Skin epidermis (tissue), 12 donors: ENCODE measurements around the gene DOCK4.
"Not testable (repeated sequence)": the region's sequence is repeated elsewhere in the genome, so short reads cannot be mapped to it uniquely, and the experiment has no call there.

Experiments
- H3K27ac ChIP-seq, 21 experiments: fragments of 200-600 bp; sonication (generic) in 11 of 21; one replicate each; pipeline ENCODE4 v1.5.0; 2020; ENCODE audit warnings: mild to moderate bottlenecking in 3 of 21, inconsistent platforms in 2 of 21, moderate library complexity in 2 of 21
- H3K4me3 ChIP-seq, 7 experiments: fragments of 200-600 bp; sonication (generic) in 2 of 7; one replicate each; pipeline ENCODE4 v1.5.0; 2020; ENCODE audit warnings: inconsistent platforms in 2 of 7, mild to moderate bottlenecking in 2 of 7, moderate library complexity in 1 of 7

DOCK4 gene

DNA sequence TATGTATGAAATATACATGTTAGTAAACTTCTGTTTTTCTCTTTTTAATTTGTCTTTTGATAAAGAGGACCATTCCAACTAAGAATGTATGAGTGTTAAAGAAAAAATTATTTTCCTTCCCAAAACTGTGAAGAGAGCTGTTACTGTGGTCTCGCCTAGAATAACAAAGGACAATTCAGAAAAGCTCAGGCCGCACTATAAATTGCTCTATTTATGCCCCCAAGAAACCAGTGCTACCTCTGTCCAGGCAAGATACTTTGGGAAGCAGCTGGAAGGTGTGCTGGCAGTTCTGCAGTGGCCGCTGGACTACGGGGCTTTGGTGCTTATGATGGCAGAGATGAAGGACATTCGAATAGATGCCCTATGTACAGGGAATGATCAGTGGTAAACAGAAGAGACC, 252.1 kb downstream of the DOCK4 start:
- Histone ChIP-seq H3K27ac (peak overlapping the region in 4 of 21 experiments; percentile 7 to 43 (median 22)), H3K4me3 (no peak overlapping the region)

DNA sequence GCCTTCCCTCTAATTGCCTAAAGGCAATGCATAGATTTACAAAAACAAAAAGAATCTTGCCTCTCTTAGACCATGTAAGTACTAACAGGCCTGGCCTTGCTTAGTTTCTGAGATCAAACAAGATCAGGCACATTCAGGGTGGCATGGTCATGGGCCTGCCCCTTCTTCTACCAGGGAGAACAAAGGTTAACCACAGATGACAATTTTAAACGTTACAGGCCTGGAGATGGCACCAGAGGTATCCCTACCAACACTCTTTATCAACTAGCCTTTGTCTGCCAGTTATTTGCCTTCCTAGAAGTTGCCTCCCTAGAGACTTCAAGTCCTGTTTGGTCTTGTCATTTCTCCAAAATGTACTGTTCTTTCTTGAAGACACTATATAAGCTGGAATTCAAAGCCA, 252.6 kb downstream of the DOCK4 start:
- H3K4me3 ChIP-seq: no peak overlapping the region
- peak overlapping the region in 4 of 21 experiments; percentile 2 to 44 (median 24) for H3K27ac ChIP-seq

GRCh38 chr7:111952783-111953182, 253.4 kb downstream of the DOCK4 start:
- H3K4me3 ChIP-seq: no peak overlapping the region
- peak overlapping the region in 1 of 21 experiments; percentile 35 for H3K27ac ChIP-seq

DNA sequence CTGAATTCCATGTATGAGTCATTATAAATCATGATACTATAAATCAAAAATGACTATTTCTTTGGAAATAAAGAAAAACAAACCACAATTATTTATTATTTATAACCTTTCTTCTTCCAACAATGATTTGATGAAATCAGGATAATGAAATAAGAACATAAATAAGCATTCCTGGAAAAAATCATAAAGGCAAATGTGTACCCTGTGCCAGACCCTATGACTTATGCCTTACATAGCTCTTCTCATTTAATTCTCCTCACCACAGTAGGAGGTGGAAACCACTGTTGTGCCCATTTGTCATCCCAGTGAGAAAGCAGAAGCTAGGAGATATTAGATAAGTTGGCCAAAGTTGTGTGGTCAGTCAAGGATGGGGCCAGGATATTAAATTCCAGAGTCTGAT, 255.1 kb downstream of the DOCK4 start:
- Histone ChIP-seq H3K4me3 (no peak overlapping the region), H3K27ac (no peak overlapping the region)

DNA sequence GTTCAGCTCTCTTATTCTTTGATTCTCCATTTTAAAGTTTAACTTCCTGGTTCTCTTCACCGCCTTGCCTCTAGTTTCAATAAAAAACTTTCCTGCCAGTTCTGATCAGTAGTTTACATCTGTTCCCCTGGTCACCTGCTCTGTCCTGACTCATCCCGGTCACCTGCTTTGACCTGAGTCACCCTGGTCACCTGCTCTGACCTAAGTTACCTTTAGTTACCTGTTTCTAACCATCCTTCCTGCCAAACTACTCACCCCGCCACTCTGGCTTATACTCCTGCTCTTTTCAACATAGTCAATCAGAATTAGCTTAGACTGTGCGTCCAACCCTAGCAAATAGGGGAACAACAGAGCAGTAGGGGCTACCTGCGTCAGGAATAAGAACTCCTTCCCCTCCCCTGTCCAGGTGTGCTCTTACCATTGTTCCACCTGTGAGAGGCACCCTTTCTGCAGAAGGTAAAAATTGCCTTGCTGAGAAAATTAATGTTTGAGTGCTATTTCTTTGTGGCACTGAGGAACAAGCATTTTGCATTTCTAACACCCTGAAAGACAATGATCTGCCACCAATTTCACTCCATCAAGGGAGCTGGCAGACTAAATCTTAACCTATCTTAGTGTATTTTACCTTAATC, 263.6 kb downstream of the DOCK4 start:
- Histone ChIP-seq H3K27ac (no peak overlapping the region), H3K4me3 (no peak overlapping the region)

DNA sequence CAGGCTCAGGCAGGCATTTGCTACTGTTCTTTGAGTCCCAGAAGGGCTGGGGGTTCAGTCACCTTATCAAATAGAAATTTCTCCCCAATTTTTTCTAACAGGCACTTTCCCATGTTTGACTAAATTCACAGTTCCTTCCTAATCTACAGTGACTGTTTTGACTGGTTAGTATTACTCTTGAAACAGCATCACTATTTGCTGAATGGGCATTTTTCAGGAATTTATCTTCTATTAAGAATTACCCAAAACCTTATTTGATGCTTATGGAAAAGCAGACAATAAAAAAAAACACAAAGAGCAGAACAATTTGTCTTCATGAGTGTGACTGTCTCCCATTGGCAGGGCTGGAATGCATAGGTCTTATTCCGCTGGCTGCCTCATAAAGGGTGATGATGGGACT, 269.0 kb downstream of the DOCK4 start:
- no peak overlapping the region for H3K4me3 ChIP-seq
- H3K27ac ChIP-seq: no peak overlapping the region

GRCh38 chr7:111933609-111934008, 272.6 kb downstream of the DOCK4 start:
- no peak overlapping the region for H3K27ac ChIP-seq
- no peak overlapping the region for H3K4me3 ChIP-seq

- H3K27ac ChIP-seq: peak overlapping the region in 3 of 21 experiments; percentile 7 to 23 (median 12)
- H3K4me3 ChIP-seq: no peak overlapping the region
Measured at GRCh38 chr7:111931958-111932357, 274.2 kb downstream of the DOCK4 start.

GRCh38 chr7:111931016-111931517, 275.1 kb downstream of the DOCK4 start:
- H3K27ac ChIP-seq: peak overlapping the region in 11 of 21 experiments; percentile 8 to 73 (median 41)
- no peak overlapping the region for H3K4me3 ChIP-seq

DNA sequence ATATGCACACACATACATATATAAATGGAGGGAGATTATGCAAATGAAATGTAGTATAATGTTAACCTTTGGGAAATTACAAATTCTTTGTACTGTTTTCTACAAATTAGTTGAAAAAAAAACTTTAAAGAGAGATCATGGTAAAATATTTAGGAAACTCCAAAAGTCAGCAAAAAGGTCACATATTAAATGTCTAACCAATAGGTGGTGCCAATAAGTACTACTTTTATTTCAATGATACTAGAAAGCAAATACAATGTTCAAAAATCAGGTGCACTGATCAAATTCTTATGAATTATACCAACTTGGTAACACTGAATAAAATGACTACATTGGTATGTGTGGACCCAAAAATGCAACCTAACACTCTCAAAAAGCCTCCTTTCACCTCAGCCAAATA, 276.9 kb downstream of the DOCK4 start:
- H3K4me3 ChIP-seq: no peak overlapping the region
- no peak overlapping the region for H3K27ac ChIP-seq

- H3K4me3 ChIP-seq: no peak overlapping the region
Measured at GRCh38 chr7:111927353-111928019, 278.7 kb downstream of the DOCK4 start.

DNA sequence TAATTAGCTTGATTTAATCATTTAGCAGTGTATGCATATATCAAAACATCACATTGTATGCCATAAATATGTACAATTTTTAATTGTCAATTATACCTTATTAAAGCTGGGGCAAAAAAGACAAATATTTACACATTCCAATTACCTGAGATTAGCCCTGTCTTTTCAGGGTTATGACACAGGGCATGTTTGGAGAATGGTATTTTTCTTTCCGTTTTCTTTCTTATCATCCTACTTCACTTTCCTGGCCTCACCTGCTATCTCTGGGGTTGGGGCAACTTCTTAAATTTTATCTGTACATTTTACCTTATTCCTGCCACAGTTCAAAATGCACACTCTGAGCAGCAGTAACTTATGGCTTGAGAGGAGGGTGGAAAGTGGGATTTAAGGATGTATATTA, 285.9 kb downstream of the DOCK4 start:
- Histone ChIP-seq H3K27ac (no peak overlapping the region), H3K4me3 (no peak overlapping the region)

More at GRCh38 chr7:111927353-111928019, 278.7 kb downstream of the DOCK4 start:
- no peak overlapping the region for H3K27ac ChIP-seq

GRCh38 chr7:111919631-111920179, 286.5 kb downstream of the DOCK4 start:
- no peak overlapping the region for H3K4me3 ChIP-seq
- H3K27ac ChIP-seq: no peak overlapping the region

DNA sequence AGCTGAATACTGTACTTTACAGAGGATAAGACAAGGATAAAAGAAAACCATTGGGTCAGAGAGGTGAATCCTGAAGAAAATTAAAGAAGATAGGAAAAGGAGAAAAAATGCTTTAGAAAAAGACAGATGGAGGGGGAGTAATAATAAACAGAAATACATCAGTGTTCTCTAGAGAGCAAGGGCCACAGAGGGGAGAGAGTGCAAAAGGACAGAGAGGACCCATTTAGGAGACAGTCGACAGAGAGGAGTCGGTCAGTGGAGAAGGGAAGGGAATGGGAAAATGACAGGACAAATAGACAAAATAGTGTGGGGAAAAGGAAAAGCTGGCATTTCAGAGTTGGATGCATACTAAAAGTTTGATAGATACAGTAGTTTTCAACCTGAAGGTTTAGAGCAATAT, 287.0 kb downstream of the DOCK4 start:
- H3K27ac ChIP-seq: no peak overlapping the region
- H3K4me3 ChIP-seq: no peak overlapping the region

DNA sequence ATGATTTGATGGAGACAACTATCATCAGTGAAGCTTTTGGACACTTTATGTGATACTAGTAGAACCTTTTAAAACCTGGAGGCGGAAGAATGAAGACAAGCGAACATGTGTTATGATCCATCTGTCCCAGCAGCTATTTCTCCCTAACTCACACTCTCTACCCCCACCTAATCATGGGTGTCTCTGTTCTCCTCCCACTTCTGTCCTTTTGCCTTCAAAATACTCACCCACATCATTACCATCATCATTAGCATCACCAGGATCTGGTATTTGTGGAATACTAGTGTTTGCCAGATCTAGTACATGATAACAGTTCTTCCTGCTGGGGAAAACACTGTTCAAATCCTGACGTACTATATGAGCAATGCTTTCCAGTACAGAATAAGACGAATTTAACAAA, 287.7 kb downstream of the DOCK4 start:
- H3K27ac ChIP-seq: no peak overlapping the region

GRCh38 chr7:111917404-111917803, 288.8 kb downstream of the DOCK4 start:
- not testable (repeated sequence) for H3K27ac ChIP-seq, H3K4me3 ChIP-seq

More for the DNA sequence above, 287.7 kb downstream of the DOCK4 start:
- no peak overlapping the region for H3K4me3 ChIP-seq

GRCh38 chr7:111914291-111914690, 291.9 kb downstream of the DOCK4 start:
- H3K27ac ChIP-seq: no peak overlapping the region
- no peak overlapping the region for H3K4me3 ChIP-seq

GRCh38 chr7:111911166-111911961, 294.8 kb downstream of the DOCK4 start:
- peak overlapping the region in 1 of 21 experiments; percentile 1 for H3K27ac ChIP-seq
- no peak overlapping the region for H3K4me3 ChIP-seq

GRCh38 chr7:111910656-111911055, 295.5 kb downstream of the DOCK4 start:
- Histone ChIP-seq H3K4me3 (no peak overlapping the region), H3K27ac (peak overlapping the region in 1 of 21 experiments; percentile 1)

GRCh38 chr7:111908673-111909072, 297.5 kb downstream of the DOCK4 start:
- H3K27ac ChIP-seq, H3K4me3 ChIP-seq: not testable (repeated sequence)
